Endothelial cell of umbilical vein (primary cell): Measurements from ENCODE around the gene MPDZ. TPM values are rescaled to one million over a fixed set of nuclear protein-coding genes. Genes with fewer than 3 reads are reported as not detected.

Experiments used
- BruUV-seq: library from RNA; stranded (reverse); fragments of 400-500 nt; replicated peaks from 2 replicates; lab custom pipeline; 2021; lab: Mats Ljungman, UMichigan
- CTCF ChIA-PET: fragments of 300-600, 350-600 bp; sonication (Branson Sonifier 250); formaldehyde crosslinking; loops from one replicate; lab custom pipeline; 2021; ENCODE audit warnings: antibody characterized with exemption, inconsistent platforms; lab: Charles Lee
- POLR2A ChIA-PET: fragments of 300-600, 350-600 bp; sonication (Branson Sonifier 250); formaldehyde crosslinking; loops from one replicate; lab custom pipeline; 2021; ENCODE audit warnings: antibody characterized with exemption, inconsistent platforms; lab: Charles Lee
- DNase-seq: peaks from one replicate; pipeline ENCODE4 v3.0.0-alpha.2; 2011; ENCODE audit warnings: low read depth, low spot score
- FAIRE-seq: peaks from 2 replicates; lab custom pipeline; 2011; peaks lifted over from hg19 to GRCh38; lab: Jason Lieb, UNC
- H2AFZ ChIP-seq: 2 replicates; pipeline ENCODE4 v1.6.0; 2012; ENCODE audit warnings: low read depth, low read length, control low read depth, inconsistent platforms
- H3K27ac ChIP-seq: 2 replicates; pipeline ENCODE4 v1.5.1; 2011; ENCODE audit warnings: low read depth, mild to moderate bottlenecking, control low read depth, low read length, moderate library complexity; ENCODE audit not compliant: insufficient read depth
- H3K27me3 ChIP-seq, 2 experiments: 2 replicates each; pipeline versions ENCODE4 v1.6.0 to v1.6.1; 2011; ENCODE audit warnings: low read length in 2 of 2, mixed read lengths in 1 of 2; ENCODE audit not compliant: control insufficient read depth in 2 of 2, insufficient read depth in 2 of 2
- H3K36me3 ChIP-seq, 2 experiments: 2 replicates in 1 of 2; 3 replicates in 1 of 2; pipeline ENCODE4 v1.5.1; 2011; ENCODE audit warnings: low read length in 2 of 2, mild to moderate bottlenecking in 1 of 2, moderate library complexity in 1 of 2; ENCODE audit not compliant: control insufficient read depth in 2 of 2, insufficient read depth in 2 of 2; ENCODE audit errors: extremely low read depth in 1 of 2
- H3K4me1 ChIP-seq: 3 replicates; pipeline ENCODE4 v1.5.1; 2011; ENCODE audit warnings: mild to moderate bottlenecking, low read length; ENCODE audit not compliant: control insufficient read depth, insufficient read depth; ENCODE audit errors: extremely low read depth
- H3K4me2 ChIP-seq: 2 replicates; pipeline ENCODE4 v1.6.1; 2011; ENCODE audit warnings: low read length, control low read depth, mixed read lengths; ENCODE audit not compliant: insufficient read depth
- H3K4me3 ChIP-seq, 3 experiments: fragments of 200-600 bp in 1 of 3; sonication (generic), shearing (Covaris generic) in 1 of 3; replicated peaks in 1 of 3; 2 replicates each; pipeline ENCODE4 v1.5.1; 2011 to 2016; ENCODE audit warnings: control low read depth in 3 of 3, low read length in 3 of 3, mild to moderate bottlenecking in 2 of 3, inconsistent platforms in 1 of 3, low read depth in 1 of 3, moderate library complexity in 1 of 3; ENCODE audit not compliant: insufficient read depth in 1 of 3
- H3K79me2 ChIP-seq: 2 replicates; pipeline ENCODE4 v1.6.0; 2012; ENCODE audit warnings: low read length, inconsistent platforms; ENCODE audit not compliant: control insufficient read depth, insufficient read depth
- H3K9ac ChIP-seq: replicated peaks from 2 replicates; pipeline ENCODE3; 2011; ENCODE audit warnings: low read length, control low read depth; ENCODE audit not compliant: insufficient read depth; ENCODE audit errors: extremely low read depth
- H3K9me1 ChIP-seq: replicated peaks from 3 replicates; pipeline ENCODE4 v1.6.0; 2011; ENCODE audit warnings: mild to moderate bottlenecking, low read length; ENCODE audit not compliant: control insufficient read depth, insufficient read depth; ENCODE audit errors: extremely low read depth
- H3K9me3 ChIP-seq: replicated peaks from 2 replicates; pipeline ENCODE4 v1.5.1; 2012; ENCODE audit warnings: low read length, inconsistent platforms; ENCODE audit not compliant: control insufficient read depth, insufficient read depth
- H4K20me1 ChIP-seq: replicated peaks from 2 replicates; pipeline ENCODE3; 2011; ENCODE audit warnings: mild to moderate bottlenecking, low read length; ENCODE audit not compliant: control insufficient read depth, insufficient read depth; ENCODE audit errors: extremely low read depth
- CTCF ChIP-seq, 2 donors: IDR thresholded peaks; 1 replicate in 1 of 2; 2 replicates in 1 of 2; pipeline ENCODE4 v1.5.1; 2011; ENCODE audit warnings: low read length in 2 of 2, mild to moderate bottlenecking in 2 of 2, moderate library complexity in 2 of 2, control low read depth in 1 of 2, inconsistent platforms in 1 of 2, low read depth in 1 of 2; ENCODE audit not compliant: insufficient read depth in 1 of 2; ENCODE audit errors: extremely low read depth in 1 of 2
- EZH2 ChIP-seq: IDR thresholded peaks from 2 replicates; pipeline ENCODE4 v1.6.1; 2012; ENCODE audit warnings: borderline replicate concordance, low read depth, mild to moderate bottlenecking, moderate library complexity, low read length, inconsistent platforms; ENCODE audit not compliant: severe bottlenecking
- FOS ChIP-seq: IDR thresholded peaks from 2 replicates; pipeline ENCODE4 v1.6.1; 2011; ENCODE audit warnings: mild to moderate bottlenecking, low read length, moderate library complexity, borderline replicate concordance; ENCODE audit not compliant: insufficient read depth
- GATA2 ChIP-seq: IDR thresholded peaks from 2 replicates; pipeline ENCODE4 v1.7.0; 2011; ENCODE audit warnings: low read depth, mild to moderate bottlenecking, moderate library complexity, mixed read lengths, low read length; ENCODE audit not compliant: insufficient read length, insufficient read depth
- JUN ChIP-seq: IDR thresholded peaks from 2 replicates; pipeline ENCODE4 v1.6.1; 2011; ENCODE audit warnings: borderline replicate concordance, low read depth; ENCODE audit not compliant: insufficient read length, insufficient read depth
- MAX ChIP-seq: IDR thresholded peaks from 2 replicates; pipeline ENCODE4 v1.6.1; 2011; ENCODE audit not compliant: insufficient read depth, insufficient read length
- MYC ChIP-seq: IDR thresholded peaks from one replicate; pipeline ENCODE4 v1.6.1; 2011; ENCODE audit warnings: mild to moderate bottlenecking, low read depth, low read length
- POLR2A ChIP-seq: IDR thresholded peaks from 2 replicates; pipeline ENCODE4 v1.6.1; 2012; ENCODE audit warnings: low read depth, mild to moderate bottlenecking, control low read depth, low read length
- POLR2AphosphoS5 ChIP-seq: IDR thresholded peaks from 2 replicates; pipeline ENCODE4 v1.6.1; 2012; ENCODE audit warnings: low read depth, mild to moderate bottlenecking, control low read depth, low read length, moderate library complexity; ENCODE audit not compliant: insufficient read depth
- dilution Hi-C: fragments of 300-500 bp; cut with MboI; formaldehyde crosslinking; loops from one replicate; pipeline ENCODE4 v1.15.0; 2019; ENCODE audit warnings: low sequenced_read_pairs; ENCODE audit not compliant: extremely low pct_ligation_motif_present
- intact Hi-C: fragments of 100-400 bp; cut with micrococcal nuclease; formaldehyde crosslinking; loops from one replicate; pipeline ENCODE4 v1.10.0; 2022
- polyA plus RNA-seq, 4 experiments: library from polyadenylated mRNA; depleted of rRNA in 3 of 4; stranded (reverse) in 3 of 4; unstranded in 1 of 4; fragments of >200 nt; gene quantifications; 2 replicates each; pipeline versions ENCODE4 v1.2.1 to v1.2.3, GENCODE V29; 2011 to 2012; ENCODE audit warnings: missing spikeins in 1 of 4
- total RNA-seq: library from RNA; stranded (reverse); gene quantifications from 2 replicates; pipeline ENCODE4 v1.2.3, GENCODE V29; 2021

Gene MPDZ
- total and polyA plus RNA-seq, 2 donors (not counting 3 experiments of a cell fraction or from before 2014, with no cell fraction given), result 22.3 to 54.4 TPM

GRCh38 chr9:13209498-13209897 is 70.0 kb downstream of the MPDZ start:
- BruUV-seq, result no TSS peak
- Histone ChIP-seq H3K27me3 (no peaks in the 10 kb centered on the region), H3K36me3 (no peaks in the 10 kb centered on the region), H4K20me1 (no peaks in the 10 kb centered on the region), H3K9me1 (no peaks in the 10 kb centered on the region), H3K4me2 (peak overlapping the region; percentile 82), H3K4me3 (no peak overlapping the region), H3K9me3 (no peaks in the 10 kb centered on the region), H2AFZ (no peak overlapping the region), H3K4me1 (peaks cover 32% of the 10 kb centered on the region), H3K9ac (peak overlapping the region; percentile 29), H3K79me2 (no peaks in the 10 kb centered on the region), H3K27ac (peak overlapping the region; percentile 76)
- intact Hi-C loops, result loop anchor here (1.0 to 5.0 kb wide), 6 partner anchors 58 to 1105 kb away; partner anchors contain the start of gene NFIB
- CTCF ChIA-PET, result interaction anchor here (0.8 to 1.1 kb wide), 6 partner anchors 11 to 239 kb away, joined by 3 to 4 read pairs (median 3); no protein-coding TSS in a partner anchor
- FAIRE-seq (peak; percentile 75), DNase-seq (peak; percentile 95)
- dilution Hi-C loops, result no loop called here
- POLR2A ChIA-PET, result interaction anchor here (0.7 kb wide), 1 partner anchor 52 kb away, joined by 6 read pairs; no protein-coding TSS in a partner anchor
- TF ChIP-seq JUN (peak; percentile 75), POLR2AphosphoS5 (peak; percentile 69), EZH2 (no peak), POLR2A (peak; percentile 24), CTCF (IDR thresholded peaks at IDR 0.05; ENCODE audit: extremely low read depth in 1 of 2, insufficient read depth in 1 of 2, low read depth in 1 of 2, low read length in 2 of 2) (no peak), MYC (no peak), MAX (no peak), GATA2 (peak; percentile 85), FOS (peak; percentile 34)
